Kidney epithelial cell (primary cell): ENCODE measurements around the gene IL1F10. TPM values are rescaled to one million over a fixed set of nuclear protein-coding genes. Genes with fewer than 3 reads are reported as not detected.

ENCODE experiments used
- DNase-seq: peaks from one replicate; pipeline ENCODE4 v3.0.0-alpha.2; 2010; ENCODE audit warnings: low read depth
- H3K27me3 ChIP-seq: 2 replicates; pipeline ENCODE4 v1.6.0; 2011; ENCODE audit warnings: low read length; ENCODE audit not compliant: control insufficient read depth, insufficient read depth
- H3K36me3 ChIP-seq: 2 replicates; pipeline ENCODE4 v1.5.1; 2011; ENCODE audit warnings: low read length; ENCODE audit not compliant: control insufficient read depth, insufficient read depth
- H3K4me3 ChIP-seq: 2 replicates; pipeline ENCODE4 v1.5.1; 2011; ENCODE audit warnings: low read depth, mild to moderate bottlenecking, control low read depth, low read length
- CTCF ChIP-seq: IDR thresholded peaks from 2 replicates; pipeline ENCODE4 v1.5.1; 2011; ENCODE audit warnings: mild to moderate bottlenecking, moderate library complexity, low read length, control low read depth, inconsistent platforms; ENCODE audit not compliant: insufficient read depth, poor library complexity, severe bottlenecking
- total RNA-seq: library from RNA; depleted of rRNA; stranded (reverse); fragments of >200 nt; gene quantifications from 2 replicates; pipeline ENCODE4 v1.2.3, GENCODE V29; 2015

The IL1F10 gene
- not detected in 2 replicates for total RNA-seq

GRCh38 chr2:113067681-113068080 lies at the start of gene IL1F10:
Gene IL1F10 (plus strand): TSS chr2:113067970. CDS start chr2:113072739, 4,769 bp downstream.
- H3K27me3 ChIP-seq, result peaks cover 2% of the 10 kb centered on the region
- TF ChIP-seq CTCF, result no peak
- DNase-seq, result no peak
- H3K36me3 ChIP-seq, result no peaks in the 10 kb centered on the region
- H3K4me3 ChIP-seq, result no peak within 1 kb of the TSS

- no peak for DNase-seq
- Histone ChIP-seq H3K27me3 (peaks cover 6% of the 10 kb centered on the region), H3K36me3 (no peaks in the 10 kb centered on the region), H3K4me3 (no peak overlapping the region)
- no peak for TF ChIP-seq CTCF
Observed at GRCh38 chr2:113018509-113018908, 49.3 kb upstream of the IL1F10 start.

- Histone ChIP-seq H3K4me3 (no peak overlapping the region), H3K27me3 (peaks cover 6% of the 10 kb centered on the region), H3K36me3 (no peaks in the 10 kb centered on the region)
- no peak for TF ChIP-seq CTCF
- DNase-seq, result no peak
Observed at GRCh38 chr2:113021312-113021711, 46.5 kb upstream of the IL1F10 start.

GRCh38 chr2:113024764-113025163 lies 43.0 kb upstream of the IL1F10 start:
- H3K4me3 ChIP-seq, result no peak overlapping the region
- no peak for DNase-seq
- peaks cover 12% of the 10 kb centered on the region for H3K27me3 ChIP-seq
- H3K36me3 ChIP-seq, result no peaks in the 10 kb centered on the region
- no peak for TF ChIP-seq CTCF

- no peak overlapping the region for H3K4me3 ChIP-seq
- TF ChIP-seq CTCF, result no peak
- H3K27me3 ChIP-seq, result peaks cover 12% of the 10 kb centered on the region
- no peaks in the 10 kb centered on the region for H3K36me3 ChIP-seq
- DNase-seq, result no peak
Observed at GRCh38 chr2:113025737-113026136, 42.0 kb upstream of the IL1F10 start.

GRCh38 chr2:113027691-113028090 lies 40.1 kb upstream of the IL1F10 start:
- no peak overlapping the region for H3K4me3 ChIP-seq
- no peak for TF ChIP-seq CTCF
- no peak for DNase-seq
- H3K27me3 ChIP-seq, result peaks cover 19% of the 10 kb centered on the region
- no peaks in the 10 kb centered on the region for H3K36me3 ChIP-seq
